Measurements from ENCODE around the gene HOXD1. TPM values are rescaled to one million over a fixed set of nuclear protein-coding genes. Genes with fewer than 3 reads are reported as not detected.

The HOXD1 gene
- total RNA-seq, 1 experiment from 2014 or later, result not detected

GRCh38 chr2:176151442-176152287 lies 36.8 kb upstream of the HOXD1 start, which contains the start of gene HOXD4:
Gene HOXD4 (plus strand): TSS chr2:176151550. CDS start chr2:176151634, 84 bp downstream.
- ChIA-PET POLR2A (ENCODE audit: unreplicated experiment) (no interaction called here), CTCF (no interaction called here)
- no peaks in the 10 kb centered on the region for H4K20me1 ChIP-seq (ENCODE audit: insufficient read depth)
- H3K27ac ChIP-seq, result no peak within 1 kb of the TSS
- H3K9me2 ChIP-seq (ENCODE audit: insufficient read depth), result no peaks in the 10 kb centered on the region
- no peaks in the 10 kb centered on the region for H3K4me1 ChIP-seq (replicated peaks; ENCODE audit: insufficient read depth)
- no peak within 1 kb of the TSS for H3K4me2 ChIP-seq
- H3K9me3 ChIP-seq (ENCODE audit: insufficient read depth, low read depth), result no peaks in the 10 kb centered on the region
- H3K79me2 ChIP-seq (ENCODE audit: low read depth), result no peaks in the 10 kb centered on the region
- TF ChIP-seq, protein P1, sequence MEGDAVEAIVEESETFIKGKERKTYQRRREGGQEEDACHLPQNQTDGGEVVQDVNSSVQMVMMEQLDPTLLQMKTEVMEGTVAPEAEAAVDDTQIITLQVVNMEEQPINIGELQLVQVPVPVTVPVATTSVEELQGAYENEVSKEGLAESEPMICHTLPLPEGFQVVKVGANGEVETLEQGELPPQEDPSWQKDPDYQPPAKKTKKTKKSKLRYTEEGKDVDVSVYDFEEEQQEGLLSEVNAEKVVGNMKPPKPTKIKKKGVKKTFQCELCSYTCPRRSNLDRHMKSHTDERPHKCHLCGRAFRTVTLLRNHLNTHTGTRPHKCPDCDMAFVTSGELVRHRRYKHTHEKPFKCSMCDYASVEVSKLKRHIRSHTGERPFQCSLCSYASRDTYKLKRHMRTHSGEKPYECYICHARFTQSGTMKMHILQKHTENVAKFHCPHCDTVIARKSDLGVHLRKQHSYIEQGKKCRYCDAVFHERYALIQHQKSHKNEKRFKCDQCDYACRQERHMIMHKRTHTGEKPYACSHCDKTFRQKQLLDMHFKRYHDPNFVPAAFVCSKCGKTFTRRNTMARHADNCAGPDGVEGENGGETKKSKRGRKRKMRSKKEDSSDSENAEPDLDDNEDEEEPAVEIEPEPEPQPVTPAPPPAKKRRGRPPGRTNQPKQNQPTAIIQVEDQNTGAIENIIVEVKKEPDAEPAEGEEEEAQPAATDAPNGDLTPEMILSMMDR (conservative IDR thresholded peaks at IDR 0.05), result no peak
- no peak for TF ChIP-seq EZH2 (IDR thresholded peaks at IDR 0.05; ENCODE audit: low read depth)
- H3K4me3 ChIP-seq, result no peak within 1 kb of the TSS
- BruUV-seq (replicated peaks), result no TSS peak
- intact Hi-C loops (cut with micrococcal nuclease; ENCODE audit: unreplicated experiment), result no loop called here
- H3K36me3 ChIP-seq (ENCODE audit: low read depth), result no peaks in the 10 kb centered on the region
- H3F3A ChIP-seq (ENCODE audit: insufficient read depth, low read depth), result no peaks in the 10 kb centered on the region
- peaks cover 89% of the 10 kb centered on the region for H3K27me3 ChIP-seq (ENCODE audit: insufficient read depth, low read depth)
- no peak for DNase-seq
- no peak within 1 kb of the TSS for H2AFZ ChIP-seq

DNA sequence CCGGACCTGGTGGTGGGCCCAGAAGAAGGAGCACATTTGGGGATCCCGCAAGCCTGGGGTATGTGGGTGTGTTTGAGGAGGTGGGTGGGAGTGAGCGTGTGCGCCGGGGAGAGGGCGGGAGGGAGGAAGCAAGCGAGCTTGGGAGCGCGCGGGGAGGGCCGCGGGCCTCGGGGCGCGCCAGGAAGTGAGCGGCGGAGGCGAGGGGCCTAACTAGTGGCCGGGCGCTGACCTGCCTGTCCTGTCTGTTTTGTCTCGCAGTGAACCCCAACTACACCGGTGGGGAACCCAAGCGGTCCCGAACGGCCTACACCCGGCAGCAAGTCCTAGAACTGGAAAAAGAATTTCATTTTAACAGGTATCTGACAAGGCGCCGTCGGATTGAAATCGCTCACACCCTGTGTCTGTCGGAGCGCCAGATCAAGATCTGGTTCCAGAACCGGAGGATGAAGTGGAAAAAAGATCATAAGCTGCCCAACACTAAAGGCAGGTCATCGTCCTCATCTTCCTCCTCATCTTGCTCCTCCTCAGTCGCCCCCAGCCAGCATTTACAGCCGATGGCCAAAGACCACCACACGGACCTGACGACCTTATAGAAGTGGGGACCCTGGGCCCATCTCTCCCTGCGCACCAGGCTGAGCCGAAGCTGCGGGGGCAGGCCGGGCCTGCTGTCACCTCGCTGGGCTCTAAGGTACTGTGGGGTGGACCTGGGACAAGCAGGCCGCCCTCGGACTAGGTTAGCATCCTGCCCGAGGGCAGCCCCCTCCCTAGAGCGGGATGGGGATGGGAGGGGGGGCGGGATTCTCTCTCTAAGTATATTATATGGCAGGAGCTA lies 35.9 kb upstream of the HOXD1 start:
- TF ChIP-seq, protein P1 (conservative IDR thresholded peaks at IDR 0.05), result no peak
- no peak for TF ChIP-seq EZH2 (IDR thresholded peaks at IDR 0.05; ENCODE audit: low read depth)
- Histone ChIP-seq H3K9me2 (ENCODE audit: insufficient read depth) (no peaks in the 10 kb centered on the region), H3K27me3 (ENCODE audit: insufficient read depth, low read depth) (peaks cover 91% of the 10 kb centered on the region), H3K36me3 (ENCODE audit: low read depth) (no peaks in the 10 kb centered on the region), H2AFZ (no peak overlapping the region), H3K27ac (no peak overlapping the region), H4K20me1 (ENCODE audit: insufficient read depth) (no peaks in the 10 kb centered on the region), H3F3A (ENCODE audit: insufficient read depth, low read depth) (no peaks in the 10 kb centered on the region), H3K79me2 (ENCODE audit: low read depth) (no peaks in the 10 kb centered on the region), H3K4me1 (replicated peaks; ENCODE audit: insufficient read depth) (no peaks in the 10 kb centered on the region), H3K4me3 (no peak overlapping the region), H3K9me3 (ENCODE audit: insufficient read depth, low read depth) (no peaks in the 10 kb centered on the region), H3K4me2 (no peak overlapping the region)
- no TSS peak for BruUV-seq (replicated peaks)
- ChIA-PET POLR2A (ENCODE audit: unreplicated experiment) (no interaction called here), CTCF (no interaction called here)
- DNase-seq, result no peak
- intact Hi-C loops (cut with micrococcal nuclease; ENCODE audit: unreplicated experiment), result no loop called here

DNA sequence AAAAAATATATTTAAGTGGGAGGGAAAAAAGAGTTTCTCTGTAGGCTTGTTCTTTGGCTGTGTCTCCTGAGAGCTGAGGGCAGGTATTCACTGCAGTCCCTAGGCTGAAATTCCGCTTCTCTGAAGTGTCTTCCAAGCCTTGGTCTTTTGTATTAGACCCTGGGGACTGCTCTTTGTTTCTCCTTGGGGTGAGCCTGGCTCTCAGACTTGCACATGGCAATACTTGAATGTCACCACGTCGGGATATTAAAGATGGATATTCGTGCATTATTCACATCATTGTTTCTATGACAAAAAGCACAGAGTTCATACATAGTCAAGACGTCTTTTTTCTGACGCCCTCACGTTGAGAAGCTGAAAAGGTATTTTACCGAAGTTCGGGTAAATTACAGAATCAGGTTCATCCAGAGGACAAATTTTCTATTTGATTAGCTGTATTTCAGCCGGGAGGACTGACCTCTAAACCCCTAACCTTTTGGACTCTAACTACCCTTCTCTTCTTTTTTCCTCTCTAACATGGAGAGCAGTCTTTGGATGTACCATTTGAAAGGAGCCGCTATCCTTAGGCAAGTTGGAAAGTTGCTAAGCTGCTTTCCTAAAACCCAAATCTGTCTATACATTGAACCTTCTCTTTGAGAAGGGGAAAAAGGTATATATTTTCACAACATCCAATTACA lies 33.8 kb upstream of the HOXD1 start:
- no peak for TF ChIP-seq EZH2 (IDR thresholded peaks at IDR 0.05; ENCODE audit: low read depth)
- TF ChIP-seq, protein P1 (conservative IDR thresholded peaks at IDR 0.05), result no peak
- H2AFZ ChIP-seq, result no peak overlapping the region
- H3K4me2 ChIP-seq, result no peak overlapping the region
- H3K79me2 ChIP-seq (ENCODE audit: low read depth), result no peaks in the 10 kb centered on the region
- no peaks in the 10 kb centered on the region for H3K9me3 ChIP-seq (ENCODE audit: insufficient read depth, low read depth)
- H3K27me3 ChIP-seq (ENCODE audit: insufficient read depth, low read depth), result peaks cover 90% of the 10 kb centered on the region
- BruUV-seq (replicated peaks), result no TSS peak
- POLR2A ChIA-PET (ENCODE audit: unreplicated experiment), result no interaction called here
- no peak overlapping the region for H3K4me3 ChIP-seq
- no peaks in the 10 kb centered on the region for H3F3A ChIP-seq (ENCODE audit: insufficient read depth, low read depth)
- intact Hi-C loops (cut with micrococcal nuclease; ENCODE audit: unreplicated experiment), result no loop called here
- no peak for DNase-seq
- CTCF ChIA-PET, result no interaction called here
- H3K9me2 ChIP-seq (ENCODE audit: insufficient read depth), result no peaks in the 10 kb centered on the region
- no peaks in the 10 kb centered on the region for H4K20me1 ChIP-seq (ENCODE audit: insufficient read depth)
- H3K27ac ChIP-seq, result no peak overlapping the region
- no peaks in the 10 kb centered on the region for H3K36me3 ChIP-seq (ENCODE audit: low read depth)
- no peaks in the 10 kb centered on the region for H3K4me1 ChIP-seq (replicated peaks; ENCODE audit: insufficient read depth)
